H1 (cell line): ENCODE data around the gene ZFAND2B. TPM values are rescaled to one million over a fixed set of nuclear protein-coding genes. Genes with fewer than 3 reads are reported as not detected.

Experiments used
- CTCF ChIA-PET: fragments of 300-600 bp; sonication (Branson Sonifier 250); formaldehyde crosslinking; loops from one replicate; lab custom pipeline; 2021; ENCODE audit not compliant: partially characterized antibody; lab: Charles Lee
- POLR2A ChIA-PET: fragments of 300-600 bp; sonication (Branson Sonifier 250); formaldehyde crosslinking; loops from one replicate; lab custom pipeline; 2021; ENCODE audit warnings: inconsistent platforms; ENCODE audit not compliant: partially characterized antibody; lab: Charles Lee
- DNase-seq, 2 experiments: peaks; one replicate each; pipeline versions ENCODE4 v3.0.0 to v3.0.0-alpha.2; 2010 to 2022; ENCODE audit warnings: low spot score in 2 of 2, low read depth in 1 of 2, mixed read lengths in 1 of 2
- FAIRE-seq: peaks from 2 replicates; lab custom pipeline; 2011; peaks lifted over from hg19 to GRCh38; lab: Jason Lieb, UNC
- H2AFZ ChIP-seq: 2 replicates; pipeline ENCODE4 v1.8.1; 2012; ENCODE audit warnings: low read length, inconsistent platforms
- H2AK5ac ChIP-seq: 2 replicates; pipeline ENCODE4 v1.6.1; 2013; ENCODE audit warnings: low read depth, low read length
- H2BK120ac ChIP-seq: replicated peaks from 2 replicates; pipeline ENCODE3; 2013; ENCODE audit warnings: low read depth, low read length, inconsistent platforms
- H2BK12ac ChIP-seq: 2 replicates; pipeline ENCODE4 v1.6.1; 2013; ENCODE audit warnings: low read depth, low read length
- H2BK15ac ChIP-seq: 2 replicates; pipeline ENCODE4 v1.6.1; 2013; ENCODE audit warnings: low read length
- H2BK20ac ChIP-seq: 2 replicates; pipeline ENCODE4 v1.6.1; 2013; ENCODE audit warnings: low read length
- H2BK5ac ChIP-seq: 2 replicates; pipeline ENCODE4 v1.6.1; 2013; ENCODE audit warnings: low read depth, low read length
- H3K14ac ChIP-seq: 2 replicates; pipeline ENCODE4 v1.6.1; 2013; ENCODE audit warnings: inconsistent platforms; ENCODE audit not compliant: insufficient read length
- H3K18ac ChIP-seq: 2 replicates; pipeline ENCODE4 v1.6.1; 2013; ENCODE audit warnings: low read length; ENCODE audit errors: extremely low read depth
- H3K23ac ChIP-seq: 2 replicates; pipeline ENCODE4 v1.6.1; 2013; ENCODE audit warnings: inconsistent platforms; ENCODE audit not compliant: insufficient read length
- H3K23me2 ChIP-seq: 2 replicates; pipeline ENCODE4 v1.6.1; 2013; ENCODE audit warnings: low read depth, low read length
- H3K27ac ChIP-seq: 2 replicates; pipeline ENCODE4 v1.6.1; 2011; ENCODE audit warnings: low read depth, low read length, inconsistent platforms
- H3K27me3 ChIP-seq, 4 experiments: replicated peaks in 1 of 4; 1 replicate in 1 of 4; 2 replicates in 3 of 4; pipeline versions ENCODE4 v1.6.1 to v1.8.1; 2011 to 2013; ENCODE audit warnings: low read length in 3 of 4, mild to moderate bottlenecking in 3 of 4, inconsistent platforms in 2 of 4, mixed read lengths in 2 of 4, moderate library complexity in 1 of 4; ENCODE audit not compliant: control insufficient read depth in 3 of 4, insufficient read depth in 3 of 4; ENCODE audit errors: extremely low read depth in 1 of 4
- H3K36me3 ChIP-seq, 4 experiments: 2 replicates each; pipeline versions ENCODE4 v1.6.1 to v1.8.1; 2011 to 2013; ENCODE audit warnings: mild to moderate bottlenecking in 4 of 4, low read length in 3 of 4, moderate library complexity in 2 of 4, control low read depth in 1 of 4, inconsistent platforms in 1 of 4; ENCODE audit not compliant: insufficient read depth in 4 of 4, control insufficient read depth in 2 of 4
- H3K4ac ChIP-seq: replicated peaks from 2 replicates; pipeline ENCODE3; 2013; ENCODE audit warnings: low read length, low read depth, mixed read lengths, inconsistent platforms; ENCODE audit not compliant: insufficient read length
- H3K4me1 ChIP-seq, 4 experiments: replicated peaks in 1 of 4; 1 replicate in 1 of 4; 2 replicates in 3 of 4; pipeline versions ENCODE4 v1.6.1 to v1.8.1; 2011 to 2013; ENCODE audit warnings: low read length in 3 of 4, inconsistent platforms in 2 of 4, mixed read lengths in 1 of 4; ENCODE audit not compliant: insufficient read depth in 4 of 4, control insufficient read depth in 3 of 4
- H3K4me2 ChIP-seq, 2 experiments: 2 replicates each; pipeline versions ENCODE4 v1.6.1 to v1.8.1; 2011 to 2013; ENCODE audit warnings: low read depth in 2 of 2, low read length in 2 of 2, control low read depth in 1 of 2, inconsistent platforms in 1 of 2, mild to moderate bottlenecking in 1 of 2; ENCODE audit not compliant: insufficient read depth in 1 of 2
- H3K4me3 ChIP-seq, 4 experiments: fragments of 200-600, 300-600 bp in 1 of 4; sonication (generic), shearing (Covaris generic), sonication (Bioruptor Twin) in 1 of 4; 2 replicates each; pipeline versions ENCODE4 v1.5.1 to v1.8.1; 2011 to 2016; ENCODE audit warnings: low read length in 4 of 4, low read depth in 3 of 4, control low read depth in 2 of 4, inconsistent platforms in 2 of 4, mild to moderate bottlenecking in 2 of 4, mixed read lengths in 1 of 4, moderate library complexity in 1 of 4; ENCODE audit not compliant: insufficient read depth in 2 of 4; ENCODE audit errors: extremely low read depth in 1 of 4
- H3K56ac ChIP-seq: replicated peaks from 2 replicates; pipeline ENCODE3; 2013; ENCODE audit warnings: low read depth, mild to moderate bottlenecking, mixed read lengths, low read length, inconsistent platforms; ENCODE audit not compliant: insufficient read length
- H3K79me1 ChIP-seq: 2 replicates; pipeline ENCODE4 v1.6.1; 2013; ENCODE audit warnings: low read depth, low read length, control low read depth
- H3K79me2 ChIP-seq, 2 experiments: 2 replicates each; pipeline versions ENCODE4 v1.6.1 to v1.8.1; 2012 to 2013; ENCODE audit warnings: low read length in 2 of 2, mild to moderate bottlenecking in 2 of 2, inconsistent platforms in 1 of 2; ENCODE audit not compliant: insufficient read depth in 2 of 2, control insufficient read depth in 1 of 2
- H3K9ac ChIP-seq, 4 experiments: replicated peaks in 1 of 4; 1 replicate in 1 of 4; 2 replicates in 3 of 4; pipeline versions ENCODE4 v1.6.1 to v1.8.1; 2011 to 2013; ENCODE audit warnings: low read depth in 3 of 4, low read length in 3 of 4, control low read depth in 2 of 4, mild to moderate bottlenecking in 2 of 4, moderate library complexity in 2 of 4, inconsistent platforms in 1 of 4; ENCODE audit errors: extremely low read depth in 1 of 4
- H3K9me3 ChIP-seq, 2 experiments: 2 replicates each; pipeline versions ENCODE4 v1.6.1 to v1.8.1; 2012 to 2013; ENCODE audit warnings: mild to moderate bottlenecking in 2 of 2, moderate library complexity in 2 of 2, control low read depth in 1 of 2, inconsistent platforms in 1 of 2, low read depth in 1 of 2, low read length in 1 of 2, mixed read lengths in 1 of 2; ENCODE audit not compliant: insufficient read depth in 2 of 2
- H4K20me1 ChIP-seq, 2 experiments: replicated peaks in 1 of 2; 2 replicates each; pipeline versions ENCODE3 to v1.8.1; 2011 to 2013; ENCODE audit warnings: inconsistent platforms in 2 of 2, low read length in 2 of 2, mild to moderate bottlenecking in 1 of 2; ENCODE audit not compliant: insufficient read depth in 2 of 2, control insufficient read depth in 1 of 2
- H4K5ac ChIP-seq: 2 replicates; pipeline ENCODE4 v1.6.1; 2013; ENCODE audit warnings: low read length, low read depth, mixed read lengths, inconsistent platforms; ENCODE audit not compliant: insufficient read length
- H4K8ac ChIP-seq: 2 replicates; pipeline ENCODE4 v1.8.0; 2013; ENCODE audit warnings: mild to moderate bottlenecking, moderate library complexity, low read length, inconsistent platforms; ENCODE audit not compliant: insufficient read depth; ENCODE audit errors: extremely low read depth
- H4K91ac ChIP-seq: replicated peaks from 2 replicates; pipeline ENCODE3; 2013; ENCODE audit warnings: low read length, mixed read lengths, inconsistent platforms; ENCODE audit not compliant: insufficient read length
- BACH1 ChIP-seq: IDR thresholded peaks from 2 replicates; pipeline ENCODE4 v1.6.1; 2012; ENCODE audit warnings: low read length, improper control_type of control experiment
- MAFK ChIP-seq: IDR thresholded peaks from 2 replicates; pipeline ENCODE4 v1.6.1; 2012; ENCODE audit warnings: low read depth, mild to moderate bottlenecking, improper control_type of control experiment, low read length
- NANOG ChIP-seq: IDR thresholded peaks from 2 replicates; pipeline ENCODE4 v1.6.1; 2011; ENCODE audit warnings: low read length, low read depth, mild to moderate bottlenecking, inconsistent platforms; ENCODE audit not compliant: insufficient read depth, poor library complexity, severe bottlenecking
- TAF1 ChIP-seq: IDR thresholded peaks from 2 replicates; pipeline ENCODE4 v1.6.1; 2011; ENCODE audit warnings: mild to moderate bottlenecking, low read depth, low read length
- TCF12 ChIP-seq: IDR thresholded peaks from 2 replicates; pipeline ENCODE4 v1.6.1; 2011; ENCODE audit warnings: low read depth, mild to moderate bottlenecking, low read length
- polyA plus RNA-seq, 7 experiments: library from polyadenylated mRNA; depleted of rRNA in 3 of 7; stranded (reverse) in 5 of 7; unstranded in 2 of 7; fragments of >200 nt in 5 of 7; fragments of 200-250 nt in 2 of 7; gene quantifications; 1 replicate in 5 of 7; 2 replicates in 1 of 7; 4 replicates in 1 of 7; pipeline versions ENCODE4 v1.2.1 to v1.2.3, GENCODE V29; 2011 to 2013; ENCODE audit warnings: missing spikeins in 2 of 7, mixed read lengths in 2 of 7
- total RNA-seq: library from RNA; stranded (reverse); fragmentation: NEBNext Ultra II Directional; extraction: Animal tissue kit (Norgen Biotek cat#: 25700); gene quantifications from 2 replicates; pipeline ENCODE4 v1.2.1, GENCODE V29; 2021

The ZFAND2B gene
- total and polyA plus RNA-seq, 2 of the 8 experiments (the other 6 are each of a cell fraction or from before 2014, with no cell fraction given) = 16.0 to 17.9 TPM

DNA sequence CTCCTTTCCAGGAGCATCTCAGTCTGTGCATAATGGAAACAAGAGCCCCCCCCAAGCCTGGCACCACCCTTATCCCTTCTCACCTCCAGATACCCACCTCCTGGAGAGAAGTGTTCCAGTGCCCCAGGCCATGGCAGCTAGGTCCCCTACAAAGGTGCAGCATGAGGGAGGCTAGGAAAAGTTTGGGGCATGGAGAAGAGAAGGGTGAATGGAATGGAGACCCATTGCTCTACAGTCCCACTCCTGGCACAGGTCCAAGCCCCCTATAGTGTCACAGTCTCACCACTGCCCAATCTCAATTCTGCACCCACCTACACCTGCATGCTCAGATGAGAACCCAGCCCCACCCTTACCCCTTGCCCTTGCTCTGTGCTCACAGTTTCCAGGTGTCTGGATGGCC, 37.6 kb upstream of the ZFAND2B start:
- no peak overlapping the region for H3K56ac ChIP-seq
- no peak overlapping the region for H4K5ac ChIP-seq
- no peak overlapping the region for H2AFZ ChIP-seq
- H3K36me3 ChIP-seq = peaks cover 0 to 2% (median 0%) of the 10 kb centered on the region in 4 experiments; a peak in 2 of 8 replicates
- no peak overlapping the region for H4K8ac ChIP-seq
- no peak overlapping the region for H3K4me3 ChIP-seq
- no peak overlapping the region for H3K9ac ChIP-seq
- no peak overlapping the region for H3K27ac ChIP-seq
- FAIRE-seq (no peak), DNase-seq (no peak)
- no peak overlapping the region for H2BK12ac ChIP-seq
- H3K4ac ChIP-seq = no peak overlapping the region
- no peaks in the 10 kb centered on the region for H3K23me2 ChIP-seq
- ChIA-PET CTCF (interaction anchor here (1.1 to 8.3 kb wide), 5 partner anchors 12 to 140 kb away, joined by 4 to 71 read pairs (median 4); partner anchors contain the start of gene NHEJ1), POLR2A (no interaction called here)
- H3K27me3 ChIP-seq = no peaks in the 10 kb centered on the region; a peak in 1 of 7 replicates
- H3K4me2 ChIP-seq = no peak overlapping the region
- H2AK5ac ChIP-seq = no peak overlapping the region
- H3K14ac ChIP-seq = no peak overlapping the region
- no peak overlapping the region for H3K23ac ChIP-seq
- no peaks in the 10 kb centered on the region for H3K9me3 ChIP-seq
- H2BK5ac ChIP-seq = no peak overlapping the region
- H4K91ac ChIP-seq = no peak overlapping the region
- peaks cover 0 to 4% of the 10 kb centered on the region in 2 experiments for H4K20me1 ChIP-seq
- no peak overlapping the region for H3K18ac ChIP-seq
- TF ChIP-seq MAFK (no peak), TCF12 (no peak), BACH1 (no peak), TAF1 (no peak), NANOG (no peak)
- H3K79me2 ChIP-seq = no peaks in the 10 kb centered on the region
- no peak overlapping the region for H2BK20ac ChIP-seq
- H2BK120ac ChIP-seq = no peak overlapping the region
- no peak overlapping the region for H2BK15ac ChIP-seq
- no peaks in the 10 kb centered on the region; the same call in 1 of the 2 replicates for H3K79me1 ChIP-seq
- no peaks in the 10 kb centered on the region for H3K4me1 ChIP-seq
